OCI-LY1 (cell line): ENCODE measurements around the gene CADM1.

Experiments
- H2AFZ ChIP-seq: fragments of 200-600 bp; sonication (generic), shearing (Covaris generic); 2 replicates; pipeline ENCODE4 v1.6.0; 2014; ENCODE audit warnings: antibody characterized with exemption, mild to moderate bottlenecking, low read length
- H3F3A ChIP-seq: fragments of 200-600 bp; sonication (generic), shearing (Covaris generic); 2 replicates; pipeline ENCODE4 v1.6.0; 2014; ENCODE audit warnings: mild to moderate bottlenecking, antibody characterized with exemption, low read length, moderate library complexity; ENCODE audit not compliant: insufficient read depth
- H3K27ac ChIP-seq: fragments of 200-600 bp; sonication (generic); 2 replicates; pipeline ENCODE4 v1.5.1; 2014; ENCODE audit warnings: low read length, mixed run types, mild to moderate bottlenecking, low read depth; ENCODE audit not compliant: poor library complexity, severe bottlenecking
- H3K27me3 ChIP-seq: fragments of 200-600 bp; sonication (generic); 2 replicates; pipeline ENCODE4 v1.6.0; 2014; ENCODE audit warnings: antibody characterized with exemption, mild to moderate bottlenecking, low read length, moderate library complexity; ENCODE audit not compliant: insufficient read depth
- H3K36me3 ChIP-seq: fragments of 200-600 bp; sonication (generic); 2 replicates; pipeline ENCODE4 v1.6.1; 2014; ENCODE audit warnings: mild to moderate bottlenecking, antibody characterized with exemption, low read length, moderate library complexity, mixed read lengths; ENCODE audit not compliant: insufficient read depth
- H3K4me1 ChIP-seq: fragments of 200-600 bp; sonication (generic); 2 replicates; pipeline ENCODE4 v1.5.1; 2014; ENCODE audit warnings: mild to moderate bottlenecking, low read length, moderate library complexity; ENCODE audit not compliant: insufficient read depth, severe bottlenecking
- H3K4me2 ChIP-seq: fragments of 200-600 bp; sonication (generic), shearing (Covaris generic); 2 replicates; pipeline ENCODE4 v1.6.1; 2014; ENCODE audit warnings: low read length
- H3K4me3 ChIP-seq: fragments of 200-600 bp; sonication (generic); 2 replicates; pipeline ENCODE4 v1.5.1; 2014; ENCODE audit warnings: low read length, low read depth, mild to moderate bottlenecking, mixed read lengths; ENCODE audit not compliant: poor library complexity, severe bottlenecking
- H3K79me2 ChIP-seq: fragments of 200-600 bp; shearing (Covaris generic); 2 replicates; pipeline ENCODE4 v1.6.1; 2016; ENCODE audit warnings: mixed run types, low read length, mixed read lengths; ENCODE audit not compliant: insufficient read depth
- H3K9ac ChIP-seq: fragments of 200-600 bp; sonication (generic), shearing (Covaris generic); 2 replicates; pipeline ENCODE4 v1.6.1; 2014; ENCODE audit warnings: mild to moderate bottlenecking, low read length, mixed read lengths
- H3K9me2 ChIP-seq: fragments of 200-600 bp; sonication (generic), shearing (Covaris generic); 2 replicates; pipeline ENCODE4 v1.6.1; 2014; ENCODE audit warnings: low read depth, mild to moderate bottlenecking, low read length, mixed read lengths
- H3K9me3 ChIP-seq: fragments of 200-600 bp; shearing (Covaris generic); 2 replicates; pipeline ENCODE4 v1.6.1; 2014; ENCODE audit warnings: low read length, mixed read lengths
- H4K20me1 ChIP-seq: fragments of 200-600 bp; sonication (generic), shearing (Covaris generic); 2 replicates; pipeline ENCODE4 v1.6.0; 2016; ENCODE audit warnings: mild to moderate bottlenecking, low read length; ENCODE audit not compliant: insufficient read depth
- EZH2 ChIP-seq: fragments of 200-600 bp; sonication (generic), shearing (Covaris generic); IDR thresholded peaks from 2 replicates; pipeline ENCODE4 v1.8.0; 2017; ENCODE audit warnings: borderline replicate concordance, mixed run types, mild to moderate bottlenecking, antibody characterized with exemption, low read length, moderate library complexity, mixed read lengths
- TF ChIP-seq, protein P1 (sequence below): fragments of 200-600 bp; sonication (generic), shearing (Covaris generic); IDR thresholded peaks from 2 replicates; pipeline ENCODE4 v1.5.1; 2017; ENCODE audit warnings: mild to moderate bottlenecking, antibody characterized with exemption, low read length, moderate library complexity, mixed read lengths

CADM1 gene

DNA sequence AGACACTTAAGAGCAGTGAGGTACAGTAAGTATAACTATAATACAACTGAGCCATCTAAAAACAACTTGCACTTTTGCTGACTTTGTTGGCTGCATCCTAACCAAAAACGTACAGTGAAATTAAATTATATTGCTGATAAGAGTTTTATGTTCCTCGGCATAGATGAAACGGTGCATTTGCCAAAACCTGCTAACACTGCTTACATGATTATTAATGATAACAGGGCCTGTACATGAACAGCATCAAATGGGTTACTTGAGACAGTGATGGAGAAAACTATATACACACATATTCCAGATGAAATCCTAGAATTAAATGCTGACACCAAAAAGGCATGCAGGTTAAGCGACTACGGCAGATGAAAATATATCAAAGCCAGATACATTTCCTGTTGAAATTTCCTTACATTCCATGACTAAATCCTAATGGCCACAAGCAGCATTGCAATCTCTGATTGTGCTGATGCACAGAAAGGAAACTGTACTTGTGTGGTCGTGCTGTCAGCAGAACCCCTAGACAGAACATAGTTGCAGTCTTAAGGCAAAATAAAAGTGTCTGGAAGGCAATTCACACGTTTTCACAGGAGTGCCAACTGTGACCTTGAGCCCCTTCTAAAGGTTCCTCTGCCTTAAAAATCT, 143.9 kb downstream of the CADM1 start:
- no peak overlapping the region for H2AFZ ChIP-seq
- TF ChIP-seq EZH2, result no peak
- TF ChIP-seq, protein P1, sequence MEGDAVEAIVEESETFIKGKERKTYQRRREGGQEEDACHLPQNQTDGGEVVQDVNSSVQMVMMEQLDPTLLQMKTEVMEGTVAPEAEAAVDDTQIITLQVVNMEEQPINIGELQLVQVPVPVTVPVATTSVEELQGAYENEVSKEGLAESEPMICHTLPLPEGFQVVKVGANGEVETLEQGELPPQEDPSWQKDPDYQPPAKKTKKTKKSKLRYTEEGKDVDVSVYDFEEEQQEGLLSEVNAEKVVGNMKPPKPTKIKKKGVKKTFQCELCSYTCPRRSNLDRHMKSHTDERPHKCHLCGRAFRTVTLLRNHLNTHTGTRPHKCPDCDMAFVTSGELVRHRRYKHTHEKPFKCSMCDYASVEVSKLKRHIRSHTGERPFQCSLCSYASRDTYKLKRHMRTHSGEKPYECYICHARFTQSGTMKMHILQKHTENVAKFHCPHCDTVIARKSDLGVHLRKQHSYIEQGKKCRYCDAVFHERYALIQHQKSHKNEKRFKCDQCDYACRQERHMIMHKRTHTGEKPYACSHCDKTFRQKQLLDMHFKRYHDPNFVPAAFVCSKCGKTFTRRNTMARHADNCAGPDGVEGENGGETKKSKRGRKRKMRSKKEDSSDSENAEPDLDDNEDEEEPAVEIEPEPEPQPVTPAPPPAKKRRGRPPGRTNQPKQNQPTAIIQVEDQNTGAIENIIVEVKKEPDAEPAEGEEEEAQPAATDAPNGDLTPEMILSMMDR, result no peak
- H3K79me2 ChIP-seq, result no peaks in the 10 kb centered on the region
- no peaks in the 10 kb centered on the region for H4K20me1 ChIP-seq
- no peak overlapping the region for H3K4me2 ChIP-seq
- no peak overlapping the region for H3K27ac ChIP-seq
- no peaks in the 10 kb centered on the region for H3K9me2 ChIP-seq
- no peaks in the 10 kb centered on the region for H3K9me3 ChIP-seq
- no peaks in the 10 kb centered on the region for H3K27me3 ChIP-seq
- no peak overlapping the region for H3K9ac ChIP-seq
- no peaks in the 10 kb centered on the region for H3K36me3 ChIP-seq
- no peak overlapping the region for H3K4me3 ChIP-seq
- no peaks in the 10 kb centered on the region for H3F3A ChIP-seq
- no peaks in the 10 kb centered on the region for H3K4me1 ChIP-seq

DNA sequence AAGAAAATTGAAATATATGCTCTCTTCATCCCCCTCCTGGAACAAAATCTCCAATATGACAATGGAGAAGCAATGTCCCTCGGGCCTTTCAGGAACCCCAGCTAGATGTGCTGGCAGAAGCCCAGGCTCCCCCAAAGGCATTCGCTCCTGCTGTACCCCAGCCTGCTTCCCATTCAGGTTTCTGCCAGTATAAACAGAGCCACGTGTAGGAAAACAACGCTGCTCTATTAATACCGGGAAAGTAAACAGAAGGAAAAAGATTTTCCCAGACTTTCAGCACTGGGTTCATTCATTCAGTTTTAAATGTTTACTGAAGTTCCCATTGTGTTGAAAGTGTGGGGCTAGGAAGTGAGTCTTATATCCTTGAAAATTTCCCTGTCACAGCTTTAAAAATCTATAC, 147.1 kb downstream of the CADM1 start:
- TF ChIP-seq, protein P1, result no peak
- no peak for TF ChIP-seq EZH2
- no peaks in the 10 kb centered on the region for H3K79me2 ChIP-seq
- H3K4me1 ChIP-seq, result no peaks in the 10 kb centered on the region
- H3K4me3 ChIP-seq, result no peak overlapping the region
- no peaks in the 10 kb centered on the region for H3K9me2 ChIP-seq
- H3K36me3 ChIP-seq, result no peaks in the 10 kb centered on the region
- no peaks in the 10 kb centered on the region for H3F3A ChIP-seq
- no peak overlapping the region for H2AFZ ChIP-seq
- no peaks in the 10 kb centered on the region for H3K9me3 ChIP-seq
- no peak overlapping the region for H3K9ac ChIP-seq
- no peak overlapping the region for H3K27ac ChIP-seq
- no peak overlapping the region for H3K4me2 ChIP-seq
- no peaks in the 10 kb centered on the region for H4K20me1 ChIP-seq
- H3K27me3 ChIP-seq, result no peaks in the 10 kb centered on the region

- Histone ChIP-seq H3K27me3 (no peaks in the 10 kb centered on the region), H3K4me1 (no peaks in the 10 kb centered on the region), H2AFZ (no peak overlapping the region), H3F3A (no peaks in the 10 kb centered on the region), H3K4me2 (no peak overlapping the region), H3K36me3 (no peaks in the 10 kb centered on the region), H3K9me3 (no peaks in the 10 kb centered on the region), H3K9me2 (no peaks in the 10 kb centered on the region), H3K79me2 (no peaks in the 10 kb centered on the region), H4K20me1 (no peaks in the 10 kb centered on the region), H3K9ac (no peak overlapping the region), H3K27ac (no peak overlapping the region), H3K4me3 (no peak overlapping the region)
- TF ChIP-seq EZH2, result no peak
- TF ChIP-seq, protein P1, result no peak
These were observed 151.3 kb downstream of the CADM1 start for GRCh38 chr11:115352805-115353485.
